ENCODE results near the gene SLC35E1.
"Not testable (repeated sequence)": the region's sequence is repeated elsewhere in the genome, so short reads cannot be mapped to it uniquely, and the experiment has no call there.

The SLC35E1 gene

DNA sequence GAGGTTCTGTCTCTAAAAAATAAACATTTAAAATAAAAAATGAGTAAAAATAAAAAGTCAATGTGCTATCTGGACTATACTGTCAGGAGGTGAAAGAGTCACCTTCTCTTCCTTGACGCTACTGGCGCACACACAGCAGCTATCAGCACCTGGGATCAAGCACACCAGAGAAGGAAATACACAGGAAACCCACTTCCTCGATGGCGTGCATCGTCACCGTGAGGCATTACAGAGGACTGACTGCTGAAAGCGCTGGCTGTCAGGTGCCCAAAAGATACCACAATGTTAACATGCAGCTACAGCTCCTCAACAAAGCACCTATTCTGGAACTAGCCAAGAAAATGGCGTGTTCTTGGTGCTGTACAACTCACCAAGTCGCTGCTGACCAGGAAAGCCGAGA is 6.1 kb downstream of the SLC35E1 start:
- Histone ChIP-seq H3K27ac (ENCODE audit: low read depth, low read length) (no peak overlapping the region), H3K4me3 (ENCODE audit: low read depth, low read length) (no peak overlapping the region), H3K36me3 (ENCODE audit: control insufficient read depth, insufficient read depth, low read length) (peaks cover 73% of the 10 kb centered on the region)

DNA sequence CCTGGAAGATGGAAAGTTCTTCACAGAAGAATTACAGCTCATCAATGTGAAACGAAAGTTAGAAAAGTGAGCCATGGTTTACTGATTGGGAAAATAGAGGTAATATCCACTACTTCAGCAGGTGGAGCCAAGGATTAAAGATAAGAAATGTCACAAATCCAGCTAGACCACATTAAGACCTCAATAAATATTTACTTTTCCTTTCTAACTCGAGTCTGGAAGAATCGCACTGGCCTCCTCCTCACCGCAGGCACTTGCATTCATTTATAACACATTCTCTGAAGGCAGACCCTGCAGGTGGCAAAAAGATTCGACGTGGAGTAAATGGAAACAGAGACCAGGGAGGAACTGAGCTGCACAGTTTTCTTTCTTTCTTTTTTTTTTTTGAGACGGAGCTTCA is 7.4 kb downstream of the SLC35E1 start:
- Histone ChIP-seq H3K9me3 (ENCODE audit: control insufficient read depth, insufficient read depth, low read length) (no peaks in the 10 kb centered on the region), H3K4me1 (ENCODE audit: control insufficient read depth, insufficient read depth, low read length) (no peaks in the 10 kb centered on the region), H3K9ac (ENCODE audit: low read depth, low read length) (no peak overlapping the region), H3K27ac (ENCODE audit: low read depth, low read length) (no peak overlapping the region), H3K27me3 (ENCODE audit: control insufficient read depth, insufficient read depth, low read length) (no peaks in the 10 kb centered on the region), H3K36me3 (ENCODE audit: control insufficient read depth, insufficient read depth, low read length) (peaks cover 76% of the 10 kb centered on the region), H3K4me3 (ENCODE audit: low read depth, low read length) (no peak overlapping the region)

More for the DNA sequence above, 6.1 kb downstream of the SLC35E1 start:
- H3K9me3 ChIP-seq (ENCODE audit: control insufficient read depth, insufficient read depth, low read length) = no peaks in the 10 kb centered on the region
- peaks cover 1% of the 10 kb centered on the region; the same call in 1 of the 2 replicates for H3K4me1 ChIP-seq (ENCODE audit: control insufficient read depth, insufficient read depth, low read length)
- no peaks in the 10 kb centered on the region for H3K27me3 ChIP-seq (ENCODE audit: control insufficient read depth, insufficient read depth, low read length)
- H3K9ac ChIP-seq (ENCODE audit: low read depth, low read length) = no peak overlapping the region

DNA sequence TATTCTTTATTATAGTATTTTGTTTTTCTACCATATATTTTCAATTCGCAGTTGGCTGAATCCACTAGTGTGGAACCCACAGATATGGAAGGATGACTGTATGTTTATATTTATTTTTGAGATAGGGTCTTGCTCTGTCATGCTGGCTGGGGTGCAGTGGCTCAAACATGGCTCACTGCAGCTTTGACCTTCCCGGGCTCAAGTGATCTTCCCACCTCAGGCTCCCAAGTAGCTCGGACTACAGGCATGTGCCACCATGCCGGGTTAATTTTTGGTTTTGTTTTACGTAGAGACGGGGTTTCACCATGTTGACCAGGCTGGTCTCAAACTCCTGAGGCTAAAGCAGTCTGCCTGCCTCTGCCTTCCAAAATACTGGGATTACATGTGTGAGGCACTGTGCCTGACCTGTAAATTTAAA is 9.6 kb downstream of the SLC35E1 start:
- Histone ChIP-seq H3K36me3 (ENCODE audit: control insufficient read depth, insufficient read depth, low read length) (peaks cover 70% of the 10 kb centered on the region), H3K27ac (ENCODE audit: low read depth, low read length) (no peak overlapping the region)

GRCh38 chr19:16561382-16561781 is 10.8 kb downstream of the SLC35E1 start:
- Histone ChIP-seq H3K9me3 (ENCODE audit: control insufficient read depth, insufficient read depth, low read length) (no peaks in the 10 kb centered on the region), H3K9ac (ENCODE audit: low read depth, low read length) (no peak overlapping the region), H3K27me3 (ENCODE audit: control insufficient read depth, insufficient read depth, low read length) (no peaks in the 10 kb centered on the region), H3K4me3 (ENCODE audit: low read depth, low read length) (no peak overlapping the region), H3K4me1 (ENCODE audit: control insufficient read depth, insufficient read depth, low read length) (no peaks in the 10 kb centered on the region), H3K27ac (ENCODE audit: low read depth, low read length) (no peak overlapping the region), H3K36me3 (ENCODE audit: control insufficient read depth, insufficient read depth, low read length) (peaks cover 63% of the 10 kb centered on the region)

More for the DNA sequence above, 9.6 kb downstream of the SLC35E1 start:
- Histone ChIP-seq H3K9ac (ENCODE audit: low read depth, low read length) (no peak overlapping the region), H3K9me3 (ENCODE audit: control insufficient read depth, insufficient read depth, low read length) (no peaks in the 10 kb centered on the region), H3K4me1 (ENCODE audit: control insufficient read depth, insufficient read depth, low read length) (no peaks in the 10 kb centered on the region), H3K4me3 (ENCODE audit: low read depth, low read length) (no peak overlapping the region), H3K27me3 (ENCODE audit: control insufficient read depth, insufficient read depth, low read length) (no peaks in the 10 kb centered on the region)

- H3K27ac ChIP-seq (ENCODE audit: low read depth, low read length) = no peak overlapping the region
- H3K27me3 ChIP-seq (ENCODE audit: control insufficient read depth, insufficient read depth, low read length) = no peaks in the 10 kb centered on the region
- H3K36me3 ChIP-seq (ENCODE audit: control insufficient read depth, insufficient read depth, low read length) = peaks cover 64% of the 10 kb centered on the region
- H3K4me3 ChIP-seq (ENCODE audit: low read depth, low read length) = no peak overlapping the region
- H3K9ac ChIP-seq (ENCODE audit: low read depth, low read length) = no peak overlapping the region
- no peaks in the 10 kb centered on the region for H3K4me1 ChIP-seq (ENCODE audit: control insufficient read depth, insufficient read depth, low read length)
- H3K9me3 ChIP-seq (ENCODE audit: control insufficient read depth, insufficient read depth, low read length) = no peaks in the 10 kb centered on the region
Measured at GRCh38 chr19:16559780-16560276, 12.4 kb downstream of the SLC35E1 start.

- no peaks in the 10 kb centered on the region for H3K9me3 ChIP-seq (ENCODE audit: control insufficient read depth, insufficient read depth, low read length)
- no peaks in the 10 kb centered on the region for H3K4me1 ChIP-seq (ENCODE audit: control insufficient read depth, insufficient read depth, low read length)
- no peaks in the 10 kb centered on the region for H3K27me3 ChIP-seq (ENCODE audit: control insufficient read depth, insufficient read depth, low read length)
- no peak overlapping the region for H3K9ac ChIP-seq (ENCODE audit: low read depth, low read length)
- H3K36me3 ChIP-seq (ENCODE audit: control insufficient read depth, insufficient read depth, low read length) = peaks cover 55% of the 10 kb centered on the region
- no peak overlapping the region for H3K27ac ChIP-seq (ENCODE audit: low read depth, low read length)
- H3K4me3 ChIP-seq (ENCODE audit: low read depth, low read length) = no peak overlapping the region
Measured at GRCh38 chr19:16554776-16555175, 17.4 kb downstream of the SLC35E1 start.

DNA sequence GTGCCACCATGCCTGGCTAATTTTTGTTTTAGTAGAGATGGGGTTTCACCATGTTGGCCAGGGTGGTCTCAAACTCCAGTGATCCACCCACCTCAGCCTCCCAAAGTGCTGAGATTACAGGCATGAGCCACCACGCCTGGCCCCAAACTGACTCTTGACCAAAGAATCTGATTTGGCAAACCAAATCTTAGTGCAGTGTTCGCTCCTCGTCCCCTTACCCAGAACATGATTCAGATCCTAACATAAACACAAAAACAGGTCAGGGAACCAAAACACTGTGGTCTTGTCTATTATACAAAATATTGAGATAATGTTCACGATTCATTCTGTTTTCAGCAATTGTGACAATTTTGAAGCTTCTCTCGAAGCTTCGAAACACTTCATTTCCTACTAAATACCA is 20.3 kb downstream of the SLC35E1 start:
- not testable (repeated sequence) for H3K27ac ChIP-seq (ENCODE audit: low read depth, low read length); H3K4me1 ChIP-seq (ENCODE audit: control insufficient read depth, insufficient read depth, low read length); H3K9ac ChIP-seq (ENCODE audit: low read depth, low read length); H3K27me3 ChIP-seq (ENCODE audit: control insufficient read depth, insufficient read depth, low read length); H3K9me3 ChIP-seq (ENCODE audit: control insufficient read depth, insufficient read depth, low read length); H3K4me3 ChIP-seq (ENCODE audit: low read depth, low read length)
- H3K36me3 ChIP-seq (ENCODE audit: control insufficient read depth, insufficient read depth, low read length) = peaks cover 46% of the 10 kb centered on the region

GRCh38 chr19:16548956-16549355 is 23.3 kb downstream of the SLC35E1 start:
- no peaks in the 10 kb centered on the region for H3K9me3 ChIP-seq (ENCODE audit: control insufficient read depth, insufficient read depth, low read length)
- peaks cover 26% of the 10 kb centered on the region for H3K36me3 ChIP-seq (ENCODE audit: control insufficient read depth, insufficient read depth, low read length)
- H3K4me3 ChIP-seq (ENCODE audit: low read depth, low read length) = no peak overlapping the region
- no peaks in the 10 kb centered on the region for H3K4me1 ChIP-seq (ENCODE audit: control insufficient read depth, insufficient read depth, low read length)
- H3K27me3 ChIP-seq (ENCODE audit: control insufficient read depth, insufficient read depth, low read length) = no peaks in the 10 kb centered on the region
- H3K27ac ChIP-seq (ENCODE audit: low read depth, low read length) = no peak overlapping the region
- H3K9ac ChIP-seq (ENCODE audit: low read depth, low read length) = no peak overlapping the region

GRCh38 chr19:16544473-16545231 is 27.6 kb downstream of the SLC35E1 start:
- H3K9me3 ChIP-seq (ENCODE audit: control insufficient read depth, insufficient read depth, low read length) = no peaks in the 10 kb centered on the region
- peaks cover 3% of the 10 kb centered on the region for H3K36me3 ChIP-seq (ENCODE audit: control insufficient read depth, insufficient read depth, low read length)
- no peak overlapping the region for H3K27ac ChIP-seq (ENCODE audit: low read depth, low read length)
- no peak overlapping the region for H3K4me3 ChIP-seq (ENCODE audit: low read depth, low read length)
- no peak overlapping the region for H3K9ac ChIP-seq (ENCODE audit: low read depth, low read length)
- H3K27me3 ChIP-seq (ENCODE audit: control insufficient read depth, insufficient read depth, low read length) = no peaks in the 10 kb centered on the region
- H3K4me1 ChIP-seq (ENCODE audit: control insufficient read depth, insufficient read depth, low read length) = no peaks in the 10 kb centered on the region

DNA sequence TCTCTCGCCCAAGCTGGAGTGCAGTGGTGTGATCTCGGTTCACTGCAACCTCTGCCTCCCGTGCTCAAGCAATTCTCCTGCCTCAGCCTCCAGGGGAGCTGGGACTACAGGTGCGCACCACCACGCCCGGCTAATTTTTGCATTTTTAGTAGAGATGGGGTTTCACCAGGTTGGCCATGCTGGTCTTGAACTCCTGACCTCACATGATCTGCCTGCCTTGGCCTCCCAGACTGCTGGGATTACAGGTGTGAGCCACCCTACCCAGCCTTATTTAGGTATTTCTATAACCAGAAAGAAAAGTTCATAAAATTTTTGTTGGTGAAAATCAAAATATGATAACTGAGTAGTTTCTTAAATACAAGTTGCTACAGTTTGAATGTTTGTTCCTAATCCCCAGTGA is 28.5 kb downstream of the SLC35E1 start:
- peak overlapping the region; percentile 100; the same call in 1 of the 2 replicates for H3K4me3 ChIP-seq (ENCODE audit: low read depth, low read length)
- not testable (repeated sequence) for H3K4me1 ChIP-seq (ENCODE audit: control insufficient read depth, insufficient read depth, low read length); H3K9me3 ChIP-seq (ENCODE audit: control insufficient read depth, insufficient read depth, low read length); H3K36me3 ChIP-seq (ENCODE audit: control insufficient read depth, insufficient read depth, low read length); H3K27me3 ChIP-seq (ENCODE audit: control insufficient read depth, insufficient read depth, low read length); H3K9ac ChIP-seq (ENCODE audit: low read depth, low read length); H3K27ac ChIP-seq (ENCODE audit: low read depth, low read length)

- Histone ChIP-seq H3K4me1 (ENCODE audit: control insufficient read depth, insufficient read depth, low read length) (no peaks in the 10 kb centered on the region), H3K4me3 (ENCODE audit: low read depth, low read length) (peak overlapping the region; percentile 100), H3K9me3 (ENCODE audit: control insufficient read depth, insufficient read depth, low read length) (no peaks in the 10 kb centered on the region), H3K36me3 (ENCODE audit: control insufficient read depth, insufficient read depth, low read length) (peaks cover 10% of the 10 kb centered on the region), H3K9ac (ENCODE audit: low read depth, low read length) (peak overlapping the region; percentile 74), H3K27me3 (ENCODE audit: control insufficient read depth, insufficient read depth, low read length) (no peaks in the 10 kb centered on the region), H3K27ac (ENCODE audit: low read depth, low read length) (peak overlapping the region; percentile 76)
Measured at GRCh38 chr19:16542910-16543472, 29.2 kb downstream of the SLC35E1 start.
